ENCODE results near the gene KCTD3.

DNA sequence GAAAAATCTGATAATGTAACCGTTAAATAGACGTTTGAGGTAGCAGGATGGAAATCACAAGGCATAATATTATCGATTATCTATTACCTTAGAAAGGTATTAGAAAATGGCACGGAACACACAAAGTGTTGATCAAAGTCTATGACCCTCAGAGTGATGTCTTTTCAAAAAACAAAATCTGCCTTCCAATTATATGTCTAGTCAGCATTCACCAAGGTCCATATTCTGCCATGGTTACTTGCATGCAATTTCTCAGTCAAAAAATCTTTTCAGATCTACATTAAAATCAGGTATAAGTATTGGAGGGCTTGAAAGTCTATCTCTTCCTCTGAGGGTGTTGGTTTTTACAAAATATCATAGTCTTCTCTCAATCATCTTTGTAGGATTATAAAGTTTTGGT, 81.9 kb downstream of the KCTD3 start:
- TF ChIP-seq, protein P1, sequence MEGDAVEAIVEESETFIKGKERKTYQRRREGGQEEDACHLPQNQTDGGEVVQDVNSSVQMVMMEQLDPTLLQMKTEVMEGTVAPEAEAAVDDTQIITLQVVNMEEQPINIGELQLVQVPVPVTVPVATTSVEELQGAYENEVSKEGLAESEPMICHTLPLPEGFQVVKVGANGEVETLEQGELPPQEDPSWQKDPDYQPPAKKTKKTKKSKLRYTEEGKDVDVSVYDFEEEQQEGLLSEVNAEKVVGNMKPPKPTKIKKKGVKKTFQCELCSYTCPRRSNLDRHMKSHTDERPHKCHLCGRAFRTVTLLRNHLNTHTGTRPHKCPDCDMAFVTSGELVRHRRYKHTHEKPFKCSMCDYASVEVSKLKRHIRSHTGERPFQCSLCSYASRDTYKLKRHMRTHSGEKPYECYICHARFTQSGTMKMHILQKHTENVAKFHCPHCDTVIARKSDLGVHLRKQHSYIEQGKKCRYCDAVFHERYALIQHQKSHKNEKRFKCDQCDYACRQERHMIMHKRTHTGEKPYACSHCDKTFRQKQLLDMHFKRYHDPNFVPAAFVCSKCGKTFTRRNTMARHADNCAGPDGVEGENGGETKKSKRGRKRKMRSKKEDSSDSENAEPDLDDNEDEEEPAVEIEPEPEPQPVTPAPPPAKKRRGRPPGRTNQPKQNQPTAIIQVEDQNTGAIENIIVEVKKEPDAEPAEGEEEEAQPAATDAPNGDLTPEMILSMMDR (IDR thresholded peaks at IDR 0.05; ENCODE audit: insufficient read depth, low read length): no peak
- no peak for TF ChIP-seq POLR2AphosphoS5 (IDR thresholded peaks at IDR 0.05; ENCODE audit: low read depth)

Data from HL-60 (cell line).